Naive thymus-derived CD4-positive, alpha-beta T cell (primary cell): Measurements from ENCODE around the gene DPY19L1. TPM values are rescaled to one million over a fixed set of nuclear protein-coding genes. Genes with fewer than 3 reads are reported as not detected.

Experiments used
- ATAC-seq: fragments of 150-1000 bp; cut with Tn5 transposase; 2 replicates; pipeline ENCODE4 v1.10.0; 2021; ENCODE audit warnings: mild to moderate bottlenecking, moderate library complexity
- CTCF ChIA-PET: fragments of 350-600 bp; sonication (Branson Sonifier 250); formaldehyde crosslinking; loops from one replicate; lab custom pipeline; 2021; ENCODE audit warnings: antibody characterized with exemption; lab: Charles Lee
- POLR2A ChIA-PET: fragments of 350-600 bp; sonication (Branson Sonifier 250); formaldehyde crosslinking; loops from one replicate; lab custom pipeline; 2021; ENCODE audit warnings: antibody characterized with exemption, inconsistent platforms; lab: Charles Lee
- DNase-seq, 9 donors: peaks; one replicate each; pipeline versions ENCODE4 v3.0.0 to v3.0.0-alpha.2; 2020 to 2022; ENCODE audit warnings: mixed read lengths in 1 of 9
- H3K27ac ChIP-seq: one replicate; pipeline ENCODE4 v1.7.0; 2013; ENCODE audit warnings: mild to moderate bottlenecking, low read depth, low read length, moderate library complexity
- H3K27me3 ChIP-seq, 2 donors: one replicate each; pipeline ENCODE4 v1.7.0; 2013; ENCODE audit warnings: low read length in 2 of 2, mild to moderate bottlenecking in 2 of 2, moderate library complexity in 2 of 2; ENCODE audit not compliant: control insufficient read depth in 2 of 2, insufficient read depth in 2 of 2
- H3K36me3 ChIP-seq, 3 experiments: 1 replicate in 2 of 3; 2 replicates in 1 of 3; pipeline ENCODE4 v1.7.0; 2013; ENCODE audit warnings: low read length in 3 of 3, mild to moderate bottlenecking in 3 of 3, moderate library complexity in 1 of 3; ENCODE audit not compliant: insufficient read depth in 3 of 3, control insufficient read depth in 2 of 3
- H3K4me1 ChIP-seq, 2 donors: one replicate each; pipeline ENCODE4 v1.7.0; 2013; ENCODE audit warnings: low read length in 2 of 2, mild to moderate bottlenecking in 2 of 2, moderate library complexity in 1 of 2; ENCODE audit not compliant: control insufficient read depth in 2 of 2, insufficient read depth in 2 of 2
- H3K4me3 ChIP-seq: 2 replicates; pipeline ENCODE4 v1.7.0; 2013; ENCODE audit warnings: mild to moderate bottlenecking, low read length
- H3K9me3 ChIP-seq, 3 experiments: 1 replicate in 2 of 3; 2 replicates in 1 of 3; pipeline ENCODE4 v1.7.0; 2013; ENCODE audit warnings: low read length in 3 of 3; ENCODE audit not compliant: control insufficient read depth in 2 of 3
- H3K27ac Mint-ChIP-seq, 9 donors: one replicate each; pipeline ENCODE4 v1.8.0; 2020 to 2022; ENCODE audit warnings: mixed read lengths in 9 of 9, mild to moderate bottlenecking in 8 of 9, moderate library complexity in 5 of 9, inconsistent platforms in 2 of 9
- H3K27me3 Mint-ChIP-seq, 5 donors: one replicate each; pipeline ENCODE4 v1.8.0; 2021 to 2022; ENCODE audit warnings: mixed read lengths in 5 of 5, mild to moderate bottlenecking in 1 of 5
- H3K36me3 Mint-ChIP-seq, 5 donors: one replicate each; pipeline ENCODE4 v1.8.0; 2020 to 2022; ENCODE audit warnings: mixed read lengths in 5 of 5, mild to moderate bottlenecking in 3 of 5, inconsistent platforms in 1 of 5
- H3K4me1 Mint-ChIP-seq, 7 donors: one replicate each; pipeline ENCODE4 v1.8.0; 2020 to 2022; ENCODE audit warnings: mixed read lengths in 7 of 7, mild to moderate bottlenecking in 3 of 7, inconsistent platforms in 1 of 7
- H3K4me3 Mint-ChIP-seq, 10 donors: one replicate each; pipeline ENCODE4 v1.8.0; 2020 to 2022; ENCODE audit warnings: mild to moderate bottlenecking in 10 of 10, mixed read lengths in 10 of 10, moderate library complexity in 6 of 10, inconsistent platforms in 2 of 10
- H3K9me3 Mint-ChIP-seq, 11 donors: one replicate each; pipeline ENCODE4 v1.8.0; 2020 to 2022; ENCODE audit warnings: mixed read lengths in 11 of 11, mild to moderate bottlenecking in 4 of 11, inconsistent platforms in 1 of 11, moderate library complexity in 1 of 11
- intact Hi-C, 2 donors: fragments of 100-400 bp; cut with micrococcal nuclease; formaldehyde crosslinking; loops; one replicate each; pipeline ENCODE4 v1.15.1; 2023
- polyA plus RNA-seq, 2 donors: library from polyadenylated mRNA; unstranded; fragments of 300-500 nt; fragmentation: Illumina TruSeq; gene quantifications; one replicate each; pipeline ENCODE4 v1.2.3, GENCODE V29; 2021
- total RNA-seq, 6 experiments: library from RNA in 5 of 6; stranded (reverse) in 5 of 6; gene quantifications; 1 replicate in 5 of 6; 2 replicates in 1 of 6; pipeline ENCODE4 v1.2.3 and lab custom pipeline; 2021 to 2026

Gene DPY19L1
- total and polyA plus RNA-seq, 7 experiments from 2014 or later = 0.52 to 10.0 (median 4.8) TPM

DNA sequence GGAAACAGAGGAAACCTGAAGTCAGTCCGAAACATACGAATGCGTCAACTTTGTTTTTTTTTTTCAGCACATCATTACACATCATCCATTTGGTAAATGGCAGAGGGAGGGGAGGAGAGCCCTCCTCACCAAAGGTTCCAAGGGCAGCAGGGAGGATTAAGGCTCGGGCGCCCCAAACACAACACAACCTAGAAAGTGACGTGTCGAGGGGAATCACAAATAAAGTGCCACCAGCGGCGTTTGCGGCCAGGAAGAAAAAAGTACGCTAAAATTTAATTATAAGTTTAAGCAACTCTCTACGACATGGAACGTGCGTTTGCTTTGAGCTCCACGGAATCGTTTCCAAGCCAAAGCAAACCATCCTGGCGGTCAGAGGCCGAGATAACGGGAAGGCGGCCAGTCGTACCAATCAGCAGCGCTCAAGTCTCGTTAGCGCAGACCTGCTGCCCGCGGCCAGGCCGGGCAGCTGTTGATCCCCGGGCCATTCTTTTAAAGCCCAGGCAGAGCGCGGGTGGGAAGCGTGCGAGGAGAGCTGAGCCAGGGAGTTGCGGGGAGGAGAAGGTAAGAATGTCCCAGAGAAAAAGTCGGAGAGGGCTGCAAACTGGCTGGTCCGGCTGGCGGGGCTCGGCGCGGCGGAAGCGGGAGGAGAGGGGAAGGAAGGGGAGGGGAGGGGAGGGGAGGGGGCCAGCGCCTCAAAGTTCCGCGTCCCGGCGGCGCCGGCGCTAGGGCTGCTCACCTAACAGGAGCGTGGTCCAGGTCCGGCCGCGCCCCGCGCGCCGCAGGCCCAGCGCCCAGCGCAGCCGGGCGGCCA is 719 bp downstream of the DPY19L1 start:
- Histone ChIP-seq H3K9me3 (no peaks in the 10 kb centered on the region), H3K4me3 (peak overlapping the region; percentile 73), H3K4me1 (peaks cover 17% of the 10 kb centered on the region in 2 donors), H3K27ac (peak overlapping the region; percentile 62), H3K36me3 (no peaks in the 10 kb centered on the region), H3K27me3 (no peaks in the 10 kb centered on the region)
- Mint-ChIP-seq H3K9me3 (no peaks in the 10 kb centered on the region), H3K27ac (peak overlapping the region; percentile 69 to 96 (median 88)), H3K36me3 (no peaks in the 10 kb centered on the region), H3K27me3 (peaks cover 0 to 18% (median 0%) of the 10 kb centered on the region in 5 donors), H3K4me1 (peaks cover 21 to 38% (median 30%) of the 10 kb centered on the region in 7 donors), H3K4me3 (peak overlapping the region; percentile 85 to 96 (median 95))
- CTCF ChIA-PET = interaction anchor here (1.3 to 1.9 kb wide), 3 partner anchors 208 to 214 kb away, joined by 3 to 8 read pairs (median 5); no protein-coding TSS in a partner anchor
- POLR2A ChIA-PET = no interaction called here
- ATAC-seq (peak; percentile 11), DNase-seq (peak; percentile 15 to 57 (median 30))
- intact Hi-C loops = loop anchor here (1.0 to 10.0 kb wide), 16 partner anchors 216 to 1992 kb away; partner anchors contain the start of genes EEPD1 (in 2 of the 2), SEPTIN7 (in 2 of the 2), BBS9 (in 1 of the 2) and HERPUD2 (in 1 of the 2)

- Histone ChIP-seq H3K27me3 (no peaks in the 10 kb centered on the region), H3K4me1 (peaks cover 17% of the 10 kb centered on the region in 2 donors), H3K9me3 (no peaks in the 10 kb centered on the region), H3K36me3 (no peaks in the 10 kb centered on the region), H3K27ac (peak overlapping the region; percentile 62), H3K4me3 (peak overlapping the region; percentile 73)
- peaks cover 21 to 38% (median 30%) of the 10 kb centered on the region in 7 donors for H3K4me1 Mint-ChIP-seq
- H3K36me3 Mint-ChIP-seq = no peaks in the 10 kb centered on the region
- DNase-seq (peak in 6 of 9 donors; percentile 15 to 44 (median 29)), ATAC-seq (peak; percentile 12)
- H3K27ac Mint-ChIP-seq = peak overlapping the region; percentile 57 to 96 (median 88)
- intact Hi-C loops = loop anchor here (1.0 to 10.0 kb wide), 9 partner anchors 43 to 1991 kb away; partner anchors contain the start of gene TBX20 (in 1 of the 2)
- CTCF ChIA-PET = interaction anchor here (1.3 to 1.9 kb wide), 3 partner anchors 207 to 213 kb away, joined by 3 to 8 read pairs (median 5); no protein-coding TSS in a partner anchor
- POLR2A ChIA-PET = interaction anchor here (0.6 to 1.0 kb wide), 3 partner anchors 10 to 1441 kb away, joined by 3 to 4 read pairs (median 3); no protein-coding TSS in a partner anchor
- no peaks in the 10 kb centered on the region for H3K9me3 Mint-ChIP-seq
- H3K4me3 Mint-ChIP-seq = peak overlapping the region; percentile 85 to 96 (median 95)
- H3K27me3 Mint-ChIP-seq = peaks cover 0 to 12% (median 0%) of the 10 kb centered on the region in 5 donors
These were observed 1.7 kb downstream of the DPY19L1 start for GRCh38 chr7:35035511-35035961.

- Mint-ChIP-seq H3K9me3 (no peaks in the 10 kb centered on the region), H3K4me1 (peaks cover 15 to 28% (median 19%) of the 10 kb centered on the region in 7 donors), H3K4me3 (no peak overlapping the region), H3K27ac (no peak overlapping the region), H3K27me3 (peaks cover 0 to 5% (median 0%) of the 10 kb centered on the region in 5 donors), H3K36me3 (no peaks in the 10 kb centered on the region)
- H3K4me3 ChIP-seq = no peak overlapping the region
- ChIA-PET POLR2A (no interaction called here), CTCF (no interaction called here)
- intact Hi-C loops = loop anchor here (10.0 kb wide), 2 partner anchors 1897 to 1987 kb away; no protein-coding TSS in a partner anchor
- peaks cover 10 to 12% of the 10 kb centered on the region in 2 donors for H3K4me1 ChIP-seq
- no peaks in the 10 kb centered on the region for H3K9me3 ChIP-seq
- DNase-seq (no peak), ATAC-seq (no peak)
- no peaks in the 10 kb centered on the region for H3K36me3 ChIP-seq
- H3K27ac ChIP-seq = no peak overlapping the region
- no peaks in the 10 kb centered on the region for H3K27me3 ChIP-seq
These were observed 5.1 kb downstream of the DPY19L1 start for GRCh38 chr7:35032166-35032565.

DNA sequence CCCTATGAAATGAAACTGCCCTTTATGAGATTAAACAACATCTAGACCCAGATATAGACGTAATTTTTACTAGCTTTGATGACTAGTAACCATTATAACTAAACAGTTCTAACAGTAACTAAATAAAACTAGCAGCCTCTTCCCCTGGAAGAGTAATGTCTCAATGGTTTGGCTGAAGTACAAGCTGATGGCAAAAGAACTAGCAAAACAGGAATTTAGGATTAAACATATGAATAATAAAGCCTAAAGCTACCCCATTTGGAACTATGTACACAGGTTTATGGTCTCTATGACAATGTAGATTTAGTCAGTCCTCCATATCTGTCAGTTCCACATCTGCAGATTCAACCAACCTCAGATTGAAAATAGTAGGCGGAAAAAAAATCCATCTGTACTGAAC is 6.4 kb downstream of the DPY19L1 start:
- Mint-ChIP-seq H3K9me3 (no peaks in the 10 kb centered on the region), H3K27me3 (peaks cover 0 to 5% (median 0%) of the 10 kb centered on the region in 5 donors), H3K36me3 (no peaks in the 10 kb centered on the region), H3K4me3 (no peak overlapping the region), H3K27ac (no peak overlapping the region), H3K4me1 (peaks cover 12 to 21% (median 14%) of the 10 kb centered on the region in 7 donors)
- no peaks in the 10 kb centered on the region for H3K9me3 ChIP-seq
- no peak for DNase-seq
- ChIA-PET CTCF (interaction anchor here (1.1 kb wide), 1 partner anchor 207 kb away, joined by 3 read pairs; no protein-coding TSS in a partner anchor), POLR2A (no interaction called here)
- no peak for ATAC-seq
- peaks cover 5 to 10% of the 10 kb centered on the region in 2 donors for H3K4me1 ChIP-seq
- intact Hi-C loops = loop anchor here (10.0 kb wide), 2 partner anchors 1896 to 1986 kb away; no protein-coding TSS in a partner anchor
- no peaks in the 10 kb centered on the region for H3K36me3 ChIP-seq
- H3K27me3 ChIP-seq = no peaks in the 10 kb centered on the region
- H3K27ac ChIP-seq = no peak overlapping the region
- no peak overlapping the region for H3K4me3 ChIP-seq

DNA sequence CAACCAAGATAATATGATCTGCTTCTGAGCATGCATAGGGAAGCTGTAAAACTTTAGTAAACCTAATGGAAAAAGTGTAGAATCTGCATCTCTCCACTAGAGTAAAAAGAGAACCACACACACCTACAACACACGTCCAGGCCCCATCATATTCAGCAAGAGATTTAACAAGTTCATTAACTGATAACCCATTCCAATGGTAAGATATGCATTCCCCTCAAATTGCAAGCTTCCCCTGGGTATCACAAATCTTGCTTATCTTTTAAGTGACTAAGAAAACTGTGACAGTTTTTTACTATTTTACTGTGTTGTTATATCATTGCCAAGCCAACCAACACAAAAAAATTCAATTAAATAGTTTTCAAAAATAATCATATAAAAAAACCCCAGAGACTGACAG is 8.0 kb downstream of the DPY19L1 start:
- ATAC-seq (no peak), DNase-seq (no peak)
- no peaks in the 10 kb centered on the region for H3K9me3 Mint-ChIP-seq
- peaks cover 0 to 9% (median 0%) of the 10 kb centered on the region in 7 donors for H3K4me1 Mint-ChIP-seq
- CTCF ChIA-PET = no interaction called here
- Histone ChIP-seq H3K36me3 (no peaks in the 10 kb centered on the region), H3K4me3 (no peak overlapping the region), H3K9me3 (no peaks in the 10 kb centered on the region), H3K27ac (no peak overlapping the region), H3K27me3 (no peaks in the 10 kb centered on the region), H3K4me1 (no peaks in the 10 kb centered on the region)
- no peak overlapping the region for H3K27ac Mint-ChIP-seq
- POLR2A ChIA-PET = no interaction called here
- no peak overlapping the region for H3K4me3 Mint-ChIP-seq
- intact Hi-C loops = no loop called here
- H3K36me3 Mint-ChIP-seq = no peaks in the 10 kb centered on the region
- peaks cover 0 to 5% (median 0%) of the 10 kb centered on the region in 5 donors for H3K27me3 Mint-ChIP-seq

- no peaks in the 10 kb centered on the region for H3K27me3 ChIP-seq
- Mint-ChIP-seq H3K9me3 (no peaks in the 10 kb centered on the region), H3K27ac (no peak overlapping the region), H3K4me3 (no peak overlapping the region), H3K36me3 (no peaks in the 10 kb centered on the region), H3K27me3 (no peaks in the 10 kb centered on the region), H3K4me1 (peaks cover 0 to 5% (median 0%) of the 10 kb centered on the region in 7 donors)
- H3K27ac ChIP-seq = no peak overlapping the region
- DNase-seq = no peak
- H3K9me3 ChIP-seq = no peaks in the 10 kb centered on the region
- POLR2A ChIA-PET = interaction anchor here (0.7 kb wide), 1 partner anchor 10 kb away, joined by 4 read pairs; no protein-coding TSS in a partner anchor
- no peak overlapping the region for H3K4me3 ChIP-seq
- no peak for ATAC-seq
- intact Hi-C loops = no loop called here
- no peaks in the 10 kb centered on the region for H3K4me1 ChIP-seq
- CTCF ChIA-PET = no interaction called here
- no peaks in the 10 kb centered on the region for H3K36me3 ChIP-seq
These were observed 11.1 kb downstream of the DPY19L1 start for GRCh38 chr7:35026150-35026549.
